OCI-LY7 (cell line): Measurements from ENCODE around the gene FAM240B. TPM values are rescaled to one million over a fixed set of nuclear protein-coding genes. Genes with fewer than 3 reads are reported as not detected.

Source experiments
- BruUV-seq: library from RNA; stranded (reverse); fragments of 400-500 nt; replicated peaks from 2 replicates; lab custom pipeline; 2021; lab: Mats Ljungman, UMichigan
- CTCF ChIA-PET: fragments of 300-600 bp; sonication (Branson Sonifier 250); formaldehyde crosslinking; loops from one replicate; lab custom pipeline; 2022; ENCODE audit warnings: antibody characterized with exemption; ENCODE audit not compliant: unreplicated experiment; lab: Charles Lee
- POLR2A ChIA-PET: fragments of 300-600 bp; sonication (Branson Sonifier 250); formaldehyde crosslinking; loops from one replicate; lab custom pipeline; 2022; ENCODE audit warnings: antibody characterized with exemption; lab: Charles Lee
- DNase-seq: peaks from one replicate; pipeline ENCODE4 v3.0.0-alpha.2; 2015; ENCODE audit warnings: low spot score
- H2AFZ ChIP-seq: fragments of 200-600 bp; sonication (generic), shearing (Covaris generic); 2 replicates; pipeline ENCODE4 v1.6.1; 2014; ENCODE audit warnings: mild to moderate bottlenecking, antibody characterized with exemption, low read length, moderate library complexity
- H3K27ac ChIP-seq: fragments of 200-600 bp; sonication (generic); 2 replicates; pipeline ENCODE4 v1.5.1; 2014; ENCODE audit warnings: mixed run types, low read depth, mild to moderate bottlenecking, moderate library complexity, low read length, inconsistent platforms; ENCODE audit not compliant: poor library complexity, severe bottlenecking
- H3K36me3 ChIP-seq: fragments of 200-600 bp; sonication (generic); 2 replicates; pipeline ENCODE4 v1.6.1; 2014; ENCODE audit warnings: mild to moderate bottlenecking, antibody characterized with exemption, low read length, moderate library complexity, mixed read lengths; ENCODE audit not compliant: insufficient read depth
- H3K4me1 ChIP-seq: fragments of 200-600 bp; sonication (generic); 2 replicates; pipeline ENCODE4 v1.5.1; 2014; ENCODE audit warnings: mild to moderate bottlenecking, low read length; ENCODE audit not compliant: insufficient read depth, poor library complexity, severe bottlenecking
- H3K4me2 ChIP-seq: fragments of 200-600 bp; sonication (generic); 2 replicates; pipeline ENCODE4 v1.6.1; 2014; ENCODE audit warnings: mild to moderate bottlenecking, low read length
- H3K4me3 ChIP-seq: fragments of 200-600 bp; sonication (generic); 2 replicates; pipeline ENCODE4 v1.5.1; 2014; ENCODE audit warnings: mild to moderate bottlenecking, low read depth, low read length; ENCODE audit not compliant: poor library complexity, severe bottlenecking
- H3K79me2 ChIP-seq: fragments of 200-600 bp; sonication (generic); 2 replicates; pipeline ENCODE4 v1.6.1; 2016; ENCODE audit warnings: low read depth, mild to moderate bottlenecking, low read length, moderate library complexity, mixed read lengths; ENCODE audit not compliant: insufficient read depth
- H3K9me2 ChIP-seq: fragments of 200-600 bp; sonication (generic); 2 replicates; pipeline ENCODE4 v1.6.1; 2016; ENCODE audit warnings: mild to moderate bottlenecking, low read length, mixed read lengths; ENCODE audit not compliant: insufficient read depth
- H3K9me3 ChIP-seq: fragments of 200-600 bp; sonication (generic); 2 replicates; pipeline ENCODE4 v1.6.1; 2014; ENCODE audit warnings: mild to moderate bottlenecking, mixed run types, low read length, mixed read lengths
- H4K20me1 ChIP-seq: fragments of 200-600 bp; sonication (generic); 2 replicates; pipeline ENCODE4 v1.6.1; 2014; ENCODE audit warnings: mild to moderate bottlenecking, antibody characterized with exemption, low read length, moderate library complexity, mixed read lengths; ENCODE audit not compliant: insufficient read depth
- EZH2phosphoT487 ChIP-seq: fragments of 200-600 bp; sonication (generic); IDR thresholded peaks from 2 replicates; pipeline ENCODE4 v1.6.1; 2018; ENCODE audit warnings: low read depth, borderline replicate concordance, mild to moderate bottlenecking, mixed run types, antibody characterized with exemption, low read length, moderate library complexity, mixed read lengths
- intact Hi-C: fragments of 100-400 bp; cut with micrococcal nuclease; formaldehyde crosslinking; loops from one replicate; pipeline ENCODE4 v1.10.0; 2022; ENCODE audit not compliant: unreplicated experiment
- total RNA-seq, 2 experiments: library from RNA; depleted of rRNA in 1 of 2; stranded (reverse); fragments of >200 nt in 1 of 2; shearing (Covaris generic) in 1 of 2; gene quantifications; 2 replicates each; pipeline ENCODE4 v1.2.3, GENCODE V29; 2014 to 2022
- TF ChIP-seq, protein P1 (sequence below): fragments of 200-600 bp; sonication (generic); conservative IDR thresholded peaks from 2 replicates; pipeline ENCODE4 v1.5.1; 2014; ENCODE audit warnings: mild to moderate bottlenecking, antibody characterized with exemption, low read length, moderate library complexity, mixed read lengths

Gene FAM240B
- total RNA-seq, 2 experiments from 2014 or later: not detected

DNA sequence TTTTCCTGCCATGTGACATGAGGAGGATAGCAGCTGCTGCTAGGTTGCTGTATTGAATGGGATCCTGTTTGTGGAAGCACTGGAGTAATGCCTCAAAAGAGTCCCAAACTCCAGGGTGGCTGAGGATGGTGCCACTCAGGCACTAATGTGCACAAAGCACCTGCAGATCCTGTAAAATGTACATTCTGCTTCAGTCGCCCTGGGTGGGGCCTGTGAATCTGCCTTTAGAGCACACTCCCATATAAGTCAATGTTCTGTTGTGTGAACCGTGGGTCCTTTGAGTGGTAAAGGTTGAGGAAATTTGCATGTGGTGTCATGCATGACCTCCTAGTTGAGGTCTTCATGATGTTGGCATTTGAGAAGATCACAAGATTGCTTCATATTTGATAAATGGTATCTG lies 67.9 kb downstream of the FAM240B start:
- Histone ChIP-seq H4K20me1 (no peaks in the 10 kb centered on the region), H3K79me2 (no peaks in the 10 kb centered on the region), H3K9me3 (no peaks in the 10 kb centered on the region), H3K36me3 (no peaks in the 10 kb centered on the region), H3K4me3 (no peak overlapping the region), H2AFZ (no peak overlapping the region), H3K27ac (no peak overlapping the region), H3K9me2 (no peaks in the 10 kb centered on the region), H3K4me1 (no peaks in the 10 kb centered on the region), H3K4me2 (no peak overlapping the region)
- TF ChIP-seq, protein P1, sequence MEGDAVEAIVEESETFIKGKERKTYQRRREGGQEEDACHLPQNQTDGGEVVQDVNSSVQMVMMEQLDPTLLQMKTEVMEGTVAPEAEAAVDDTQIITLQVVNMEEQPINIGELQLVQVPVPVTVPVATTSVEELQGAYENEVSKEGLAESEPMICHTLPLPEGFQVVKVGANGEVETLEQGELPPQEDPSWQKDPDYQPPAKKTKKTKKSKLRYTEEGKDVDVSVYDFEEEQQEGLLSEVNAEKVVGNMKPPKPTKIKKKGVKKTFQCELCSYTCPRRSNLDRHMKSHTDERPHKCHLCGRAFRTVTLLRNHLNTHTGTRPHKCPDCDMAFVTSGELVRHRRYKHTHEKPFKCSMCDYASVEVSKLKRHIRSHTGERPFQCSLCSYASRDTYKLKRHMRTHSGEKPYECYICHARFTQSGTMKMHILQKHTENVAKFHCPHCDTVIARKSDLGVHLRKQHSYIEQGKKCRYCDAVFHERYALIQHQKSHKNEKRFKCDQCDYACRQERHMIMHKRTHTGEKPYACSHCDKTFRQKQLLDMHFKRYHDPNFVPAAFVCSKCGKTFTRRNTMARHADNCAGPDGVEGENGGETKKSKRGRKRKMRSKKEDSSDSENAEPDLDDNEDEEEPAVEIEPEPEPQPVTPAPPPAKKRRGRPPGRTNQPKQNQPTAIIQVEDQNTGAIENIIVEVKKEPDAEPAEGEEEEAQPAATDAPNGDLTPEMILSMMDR: no peak
- CTCF ChIA-PET: no interaction called here
- POLR2A ChIA-PET: no interaction called here
- no TSS peak for BruUV-seq
- DNase-seq: no peak
- intact Hi-C loops: no loop called here

- no peaks in the 10 kb centered on the region for H3K9me3 ChIP-seq
- H3K4me3 ChIP-seq: no peak overlapping the region
- TF ChIP-seq, protein P1: no peak
- no peak for TF ChIP-seq EZH2phosphoT487
- POLR2A ChIA-PET: no interaction called here
- H4K20me1 ChIP-seq: no peaks in the 10 kb centered on the region
- no peaks in the 10 kb centered on the region for H3K36me3 ChIP-seq
- H2AFZ ChIP-seq: no peak overlapping the region
- no peak overlapping the region for H3K27ac ChIP-seq
- no peaks in the 10 kb centered on the region for H3K9me2 ChIP-seq
- CTCF ChIA-PET: no interaction called here
- no peaks in the 10 kb centered on the region for H3K79me2 ChIP-seq
- no peaks in the 10 kb centered on the region for H3K4me1 ChIP-seq
- DNase-seq: no peak
- H3K4me2 ChIP-seq: no peak overlapping the region
- no TSS peak for BruUV-seq
- intact Hi-C loops: no loop called here
These were observed 68.4 kb downstream of the FAM240B start for GRCh38 chr9:38651400-38652042.

DNA sequence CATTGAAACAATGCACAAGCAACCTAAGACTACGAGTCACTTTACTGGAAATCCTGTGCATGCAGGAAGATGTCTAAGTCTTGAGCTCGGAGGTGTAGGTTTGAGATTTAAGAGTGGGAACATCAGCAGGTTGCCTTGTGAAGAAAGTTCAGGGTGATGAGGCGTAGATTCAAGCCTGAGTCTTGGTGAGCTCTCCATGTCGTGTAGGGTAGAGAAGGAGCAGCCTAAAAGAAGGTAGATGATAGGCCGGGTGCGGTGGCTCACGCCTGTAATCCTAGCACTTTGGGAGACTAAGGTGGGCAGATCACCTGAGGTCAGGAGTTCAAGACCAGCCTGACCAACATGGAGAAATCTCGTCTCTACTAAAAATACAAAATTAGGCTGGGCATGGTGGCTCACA lies 69.4 kb downstream of the FAM240B start:
- Histone ChIP-seq H3K27ac (no peak overlapping the region), H2AFZ (no peak overlapping the region), H3K9me2 (no peaks in the 10 kb centered on the region), H3K79me2 (no peaks in the 10 kb centered on the region), H3K9me3 (no peaks in the 10 kb centered on the region), H3K4me3 (no peak overlapping the region), H3K4me2 (no peak overlapping the region), H3K36me3 (no peaks in the 10 kb centered on the region), H4K20me1 (no peaks in the 10 kb centered on the region), H3K4me1 (no peaks in the 10 kb centered on the region)
- CTCF ChIA-PET: no interaction called here
- no TSS peak for BruUV-seq
- intact Hi-C loops: no loop called here
- TF ChIP-seq EZH2phosphoT487: no peak
- TF ChIP-seq, protein P1: no peak
- no peak for DNase-seq
- POLR2A ChIA-PET: interaction anchor here (0.6 kb wide), 1 partner anchor 14 kb away, joined by 4 read pairs; no protein-coding TSS in a partner anchor
